Measurements from ENCODE around the gene STON1. TPM values are rescaled to one million over a fixed set of nuclear protein-coding genes. Genes with fewer than 3 reads are reported as not detected.

The STON1 gene
- total and polyA plus RNA-seq, 2 of the 4 experiments (the other 2 are of a cell fraction) = 4.0 to 5.7 TPM

GRCh38 chr2:48619526-48619925 lies 89.6 kb downstream of the STON1 start:
- in situ Hi-C loops (cut with MboI; ENCODE audit: low sequenced_read_pairs) = no loop called here
- ChIA-PET POLR2A (ENCODE audit: unreplicated experiment) (no interaction called here), CTCF (no interaction called here)
- no peak for TF ChIP-seq ELK1 (IDR thresholded peaks at IDR 0.05; ENCODE audit: borderline replicate concordance, low read depth, low read length)
- TF ChIP-seq FOS (IDR thresholded peaks at IDR 0.05; ENCODE audit: low read depth, low read length) = no peak
- no peak for TF ChIP-seq BHLHE40 (IDR thresholded peaks at IDR 0.05; ENCODE audit: low read depth, low read length)
- TF ChIP-seq MAZ (IDR thresholded peaks at IDR 0.05; ENCODE audit: borderline replicate concordance, low read depth, low read length) = no peak
- no peak for TF ChIP-seq MXI1 (IDR thresholded peaks at IDR 0.05; ENCODE audit: borderline replicate concordance, low read depth, low read length)
- TF ChIP-seq USF2 (IDR thresholded peaks at IDR 0.05; ENCODE audit: low read depth, low read length) = no peak
- no peak for TF ChIP-seq RCOR1 (IDR thresholded peaks at IDR 0.05; ENCODE audit: insufficient replicate concordance, low read length)
- no peak for TF ChIP-seq POLR2A (IDR thresholded peaks at IDR 0.05; ENCODE audit: low read depth, low read length)
- TF ChIP-seq RAD21 (IDR thresholded peaks at IDR 0.05; ENCODE audit: low read length) = no peak
- no peak for TF ChIP-seq SMC3 (IDR thresholded peaks at IDR 0.05; ENCODE audit: low read depth, low read length)
- no peak for TF ChIP-seq CHD1 (IDR thresholded peaks at IDR 0.05; ENCODE audit: low read depth, low read length)
- no peak for TF ChIP-seq RFX5 (IDR thresholded peaks at IDR 0.05; ENCODE audit: low read depth, low read length)
- TF ChIP-seq MAFK (IDR thresholded peaks at IDR 0.05; ENCODE audit: low read depth, low read length) = no peak
- no peak for TF ChIP-seq NFE2L2 (IDR thresholded peaks at IDR 0.05; ENCODE audit: low read depth, low read length)
- no peaks in the 10 kb centered on the region for H3K9me3 ChIP-seq (ENCODE audit: control insufficient read depth, insufficient read depth, low read length)
- H3K9ac ChIP-seq (ENCODE audit: low read depth, low read length) = no peak overlapping the region
- H3K14ac ChIP-seq (replicated peaks; ENCODE audit: low read depth, low read length) = no peak overlapping the region
- no peak overlapping the region for H2AFZ ChIP-seq (replicated peaks; ENCODE audit: low read length, poor library complexity)
- H2BK120ac ChIP-seq (ENCODE audit: low read depth, low read length) = no peak overlapping the region
- no CpG with 5 or more reads among the region's 2 CpGs for WGBS, 2 experiments (ENCODE audit: extremely low coverage in 2 of 2, insufficient read length in 1 of 2)
- H2AK5ac ChIP-seq (ENCODE audit: low read depth, low read length) = no peak overlapping the region
- no peak overlapping the region for H3K4me2 ChIP-seq (ENCODE audit: low read depth, low read length)
- H3K56ac ChIP-seq (ENCODE audit: extremely low read depth, insufficient read depth, low read length) = no peak overlapping the region
- no peak overlapping the region for H2BK5ac ChIP-seq (ENCODE audit: low read depth, low read length, poor library complexity, severe bottlenecking)
- no peak overlapping the region for H3K18ac ChIP-seq (ENCODE audit: low read depth, low read length)
- H3K36me3 ChIP-seq (ENCODE audit: control insufficient read depth, insufficient read depth, low read length) = no peaks in the 10 kb centered on the region
- no peak overlapping the region for H2BK20ac ChIP-seq (ENCODE audit: low read depth, low read length)
- no peaks in the 10 kb centered on the region for H3K27me3 ChIP-seq (ENCODE audit: control insufficient read depth, insufficient read depth, low read length)
- no peak overlapping the region for H4K91ac ChIP-seq (ENCODE audit: insufficient read depth, low read depth, low read length)
- no peak overlapping the region for H2BK15ac ChIP-seq (ENCODE audit: low read depth, low read length)
- no peaks in the 10 kb centered on the region for H3K9me1 ChIP-seq (ENCODE audit: insufficient read depth, low read length)
- BruUV-seq (replicated peaks) = no TSS peak
- H3K4me3 ChIP-seq (ENCODE audit: insufficient read depth, low read depth, low read length) = no peak overlapping the region
- H4K20me1 ChIP-seq (ENCODE audit: insufficient read depth, low read length) = no peaks in the 10 kb centered on the region
- no peak overlapping the region for H3K23ac ChIP-seq (ENCODE audit: low read depth, low read length)
- intact Hi-C loops (cut with micrococcal nuclease) = no loop called here
- H4K5ac ChIP-seq (ENCODE audit: low read depth, low read length) = no peak overlapping the region
- no peaks in the 10 kb centered on the region for H3K79me1 ChIP-seq (ENCODE audit: low read depth in 1 of 2, low read length in 2 of 2)
- no peak for DNase-seq
- no peaks in the 10 kb centered on the region for H3K4me1 ChIP-seq (ENCODE audit: control insufficient read depth, insufficient read depth, low read length)
- no peak overlapping the region for H2AK9ac ChIP-seq (replicated peaks; ENCODE audit: low read depth, low read length, poor library complexity)
- H4K8ac ChIP-seq (ENCODE audit: low read depth in 2 of 2, low read length in 2 of 2) = no peak overlapping the region
- no peak overlapping the region for H3K4ac ChIP-seq (ENCODE audit: low read depth, low read length)
- H3K27ac ChIP-seq (ENCODE audit: insufficient read depth, low read length) = no peak overlapping the region
- dilution Hi-C loops (cut with HindIII; ENCODE audit: low sequenced_read_pairs, unreplicated experiment) = no loop called here
- no peak for ATAC-seq (ENCODE audit: low read depth)
